Lower leg skin (tissue), 3 donors: ENCODE results near the gene DDRGK1.

ENCODE experiments used
- POLR2A ChIP-seq, 2 donors: fragments of 450-650 bp; IDR thresholded peaks; one replicate each; pipeline ENCODE4 v1.6.1; 2016 to 2017; ENCODE audit warnings: antibody characterized with exemption in 2 of 2, mild to moderate bottlenecking in 1 of 2, moderate library complexity in 1 of 2
- TF ChIP-seq, protein P1 (sequence below), 3 donors: fragments of 450-650 bp; IDR thresholded peaks; one replicate each; pipeline ENCODE4 v1.5.1; 2016; ENCODE audit warnings: antibody characterized with exemption in 3 of 3, mild to moderate bottlenecking in 3 of 3, moderate library complexity in 2 of 3

- TF ChIP-seq POLR2A (IDR thresholded peaks at IDR 0.05) = no peak
- TF ChIP-seq, protein P1, sequence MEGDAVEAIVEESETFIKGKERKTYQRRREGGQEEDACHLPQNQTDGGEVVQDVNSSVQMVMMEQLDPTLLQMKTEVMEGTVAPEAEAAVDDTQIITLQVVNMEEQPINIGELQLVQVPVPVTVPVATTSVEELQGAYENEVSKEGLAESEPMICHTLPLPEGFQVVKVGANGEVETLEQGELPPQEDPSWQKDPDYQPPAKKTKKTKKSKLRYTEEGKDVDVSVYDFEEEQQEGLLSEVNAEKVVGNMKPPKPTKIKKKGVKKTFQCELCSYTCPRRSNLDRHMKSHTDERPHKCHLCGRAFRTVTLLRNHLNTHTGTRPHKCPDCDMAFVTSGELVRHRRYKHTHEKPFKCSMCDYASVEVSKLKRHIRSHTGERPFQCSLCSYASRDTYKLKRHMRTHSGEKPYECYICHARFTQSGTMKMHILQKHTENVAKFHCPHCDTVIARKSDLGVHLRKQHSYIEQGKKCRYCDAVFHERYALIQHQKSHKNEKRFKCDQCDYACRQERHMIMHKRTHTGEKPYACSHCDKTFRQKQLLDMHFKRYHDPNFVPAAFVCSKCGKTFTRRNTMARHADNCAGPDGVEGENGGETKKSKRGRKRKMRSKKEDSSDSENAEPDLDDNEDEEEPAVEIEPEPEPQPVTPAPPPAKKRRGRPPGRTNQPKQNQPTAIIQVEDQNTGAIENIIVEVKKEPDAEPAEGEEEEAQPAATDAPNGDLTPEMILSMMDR (IDR thresholded peaks at IDR 0.05) = no peak
Measured at GRCh38 chr20:3228750-3229032, 24.2 kb upstream of the DDRGK1 start.
